Activated T-cell treated with anti-CD3 and anti-CD28 coated beads for 4 hours (primary cell): ENCODE data around the gene PROCR.
A peak's percentile ranks its signal among the peaks of the same experiment; 100 is the strongest.
"Not testable (repeated sequence)": the region's sequence is repeated elsewhere in the genome, so short reads cannot be mapped to it uniquely, and the experiment has no call there.

Experiments used
- DNase-seq: peaks from one replicate; pipeline ENCODE4 v3.0.0-alpha.2; 2020

Gene PROCR

DNA sequence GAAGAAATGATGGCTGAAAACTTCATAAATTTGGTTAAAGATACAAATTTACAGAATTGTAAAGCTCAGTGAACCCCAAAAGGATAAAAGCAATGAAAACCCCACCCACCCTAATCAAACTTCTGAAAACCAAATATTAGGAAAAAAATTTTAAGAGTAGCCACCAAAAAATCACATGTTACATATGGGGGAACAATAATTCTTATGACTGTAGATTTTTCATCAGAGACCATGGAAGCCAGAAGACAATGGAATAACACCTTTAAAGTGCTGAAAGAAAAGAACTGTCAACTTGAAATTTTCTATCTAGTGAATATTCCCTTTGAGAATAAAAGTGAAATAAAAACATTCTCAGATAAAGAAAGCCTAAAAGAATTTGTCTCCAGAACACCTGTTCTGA lies 24.4 kb downstream of the PROCR start:
- no peak for DNase-seq

DNA sequence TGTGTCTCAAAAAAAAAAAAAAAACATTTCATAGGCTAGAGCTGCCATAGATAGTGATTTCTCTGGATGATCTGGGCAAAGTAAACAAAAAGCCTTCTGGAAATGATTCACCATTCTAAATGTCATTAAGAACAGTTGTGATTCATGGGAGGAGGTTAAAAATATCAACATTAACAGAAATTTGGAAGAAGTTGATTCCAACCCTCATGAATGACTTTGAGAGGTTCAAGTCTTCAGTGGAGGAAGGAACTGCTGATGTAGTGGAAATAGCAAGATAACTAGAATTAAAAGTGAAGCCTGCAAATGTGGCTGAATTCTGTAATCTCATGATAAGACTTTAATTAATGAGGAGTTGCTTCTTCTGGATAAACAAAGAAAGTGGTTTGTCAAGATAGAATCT lies 27.9 kb downstream of the PROCR start:
- DNase-seq, result no peak

DNA sequence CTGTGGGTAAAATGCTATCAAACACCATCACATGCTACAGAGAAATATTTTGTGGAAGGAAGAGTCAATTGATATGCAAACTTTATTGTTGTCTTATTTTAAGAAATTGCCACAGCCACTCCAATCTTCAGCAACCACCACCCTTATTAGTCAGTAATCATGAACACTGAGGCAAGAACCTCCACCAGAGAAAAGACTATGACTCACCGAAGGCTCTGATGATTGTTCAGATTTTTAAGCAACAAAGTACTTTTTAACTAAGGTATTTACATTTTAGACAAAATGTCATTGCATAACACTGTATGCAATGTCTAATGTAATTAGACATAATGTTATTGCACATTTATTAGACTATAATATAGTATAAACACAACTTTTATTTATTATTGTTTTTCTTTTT lies 28.4 kb downstream of the PROCR start:
- DNase-seq, result no peak

DNA sequence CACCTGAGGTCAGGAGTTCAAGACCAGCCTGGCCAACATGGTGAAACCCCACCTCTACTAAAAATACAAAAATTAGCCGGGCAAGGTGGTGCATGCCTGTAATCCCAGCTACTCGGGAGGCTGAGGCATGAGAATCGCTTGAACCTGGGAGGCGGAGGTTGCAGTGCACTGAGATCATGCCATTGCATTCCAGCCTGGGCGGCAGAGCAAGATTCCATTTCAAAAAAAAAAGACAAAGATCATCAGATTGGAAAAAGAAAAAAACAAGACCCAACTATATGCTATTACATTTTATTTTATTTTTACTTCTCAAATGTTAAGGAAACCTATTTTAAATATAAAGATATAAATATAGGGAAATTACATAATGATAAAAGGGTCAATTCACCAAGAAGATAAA lies 29.6 kb downstream of the PROCR start:
- DNase-seq, result not testable (repeated sequence)

DNA sequence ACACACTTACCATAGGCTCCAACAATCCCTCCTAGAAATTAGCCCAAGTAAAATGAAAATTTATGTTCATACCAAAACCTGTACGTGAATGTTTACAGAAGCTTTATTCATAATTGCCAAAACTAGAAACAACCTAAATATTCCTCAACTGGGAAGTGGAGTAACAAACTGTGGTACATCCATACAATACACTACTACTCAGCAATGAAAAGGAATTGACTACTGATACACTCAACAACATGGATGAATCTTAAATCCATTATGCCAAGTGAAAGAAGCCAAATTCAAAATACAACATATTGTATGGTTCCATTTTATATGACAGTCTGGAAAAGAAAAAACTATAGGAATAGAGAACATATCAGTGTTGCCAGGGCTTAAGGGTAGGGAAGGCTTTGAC lies 34.9 kb downstream of the PROCR start:
- no peak for DNase-seq

DNA sequence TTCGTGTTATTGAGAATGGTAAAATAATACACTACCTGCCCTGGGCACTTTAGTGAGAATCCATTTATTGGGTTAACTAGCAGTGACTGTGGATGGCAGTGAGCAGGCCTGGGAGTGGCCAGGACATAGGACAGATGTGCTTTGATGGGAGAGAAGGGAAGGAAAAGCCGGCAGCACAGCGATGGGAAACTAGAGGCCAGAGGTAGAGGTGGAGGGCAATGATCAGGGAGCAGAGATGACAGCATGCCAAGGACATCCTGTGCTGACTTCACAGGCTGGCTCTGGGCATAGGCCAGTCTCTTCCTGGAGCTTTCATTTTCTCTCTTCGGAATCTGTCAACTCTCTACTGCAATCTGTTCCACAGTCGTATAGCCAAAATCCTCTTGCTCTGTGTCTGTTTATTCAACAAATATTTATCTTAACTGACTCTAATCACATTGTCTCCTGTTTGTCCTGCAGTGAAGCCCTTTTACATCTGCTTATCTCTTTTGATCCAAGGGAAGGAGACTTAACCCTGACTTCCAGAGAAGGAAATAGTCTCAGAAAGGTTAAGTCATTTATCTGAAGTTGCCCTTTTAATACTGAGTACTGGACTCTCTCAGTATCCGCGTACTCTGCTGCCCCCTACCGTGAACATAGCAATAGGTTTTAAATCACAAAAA lies 36.2 kb downstream of the PROCR start:
- DNase-seq, result peak; percentile 76

DNA sequence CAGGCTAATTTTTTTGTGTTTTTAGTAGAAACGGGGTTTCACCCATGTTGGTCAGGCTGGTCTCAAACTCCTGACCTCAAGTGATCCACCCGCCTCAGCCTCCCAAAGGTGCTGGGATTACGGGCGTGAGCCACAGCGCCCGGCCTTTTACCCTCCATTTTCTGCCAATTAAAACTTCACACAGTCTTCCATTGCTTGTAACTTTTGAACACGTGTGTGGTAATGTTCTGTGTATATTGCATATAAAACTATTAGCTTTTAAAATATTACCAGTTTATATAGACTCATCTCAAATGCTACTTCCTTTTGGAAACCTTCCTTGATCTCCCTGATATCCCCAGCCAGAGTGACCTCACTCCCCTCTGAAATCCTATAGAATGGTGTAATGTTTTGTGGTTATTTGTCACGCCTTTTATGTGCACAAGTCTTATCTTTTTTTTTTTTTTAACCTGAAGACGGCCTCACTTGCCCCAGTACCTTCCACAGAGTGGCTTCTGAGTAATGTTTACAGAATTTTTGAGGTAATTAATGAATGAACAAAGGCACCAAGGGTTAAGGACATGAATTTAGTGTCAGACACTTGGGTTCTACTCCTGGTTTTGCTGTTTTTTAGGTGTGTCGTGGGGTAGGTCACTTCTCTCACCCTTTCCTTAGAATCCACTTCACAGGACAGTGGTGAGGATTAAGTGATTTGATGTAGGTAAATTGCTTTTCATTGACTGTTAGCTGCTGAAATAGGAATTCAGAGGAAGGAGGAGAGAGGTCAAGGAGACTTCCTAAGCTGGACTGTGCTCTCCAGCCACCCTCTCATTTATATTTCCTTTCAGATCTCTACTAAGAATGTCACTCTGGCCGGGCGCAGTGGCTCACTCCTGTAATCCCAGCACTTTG lies 43.4 kb downstream of the PROCR start:
- no peak for DNase-seq

DNA sequence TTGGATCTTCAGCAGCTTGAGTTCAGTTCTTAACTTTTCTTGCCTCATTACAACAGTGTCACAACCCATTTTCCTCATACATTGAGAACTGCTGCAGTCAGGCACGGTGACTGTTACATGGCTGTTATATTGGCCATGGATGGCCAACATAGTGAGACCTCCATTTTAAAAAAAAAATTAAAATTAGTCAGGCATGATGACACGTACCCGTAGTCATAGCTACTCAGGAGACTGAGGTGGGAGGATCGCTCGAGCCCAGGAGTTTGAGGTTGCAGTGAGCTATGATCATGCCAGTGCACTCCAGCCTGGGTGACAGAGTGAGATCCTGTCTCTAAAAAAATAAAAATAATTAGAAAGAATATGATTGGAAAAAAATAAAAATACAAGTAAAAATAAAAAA lies 44.7 kb downstream of the PROCR start:
- DNase-seq, result no peak

DNA sequence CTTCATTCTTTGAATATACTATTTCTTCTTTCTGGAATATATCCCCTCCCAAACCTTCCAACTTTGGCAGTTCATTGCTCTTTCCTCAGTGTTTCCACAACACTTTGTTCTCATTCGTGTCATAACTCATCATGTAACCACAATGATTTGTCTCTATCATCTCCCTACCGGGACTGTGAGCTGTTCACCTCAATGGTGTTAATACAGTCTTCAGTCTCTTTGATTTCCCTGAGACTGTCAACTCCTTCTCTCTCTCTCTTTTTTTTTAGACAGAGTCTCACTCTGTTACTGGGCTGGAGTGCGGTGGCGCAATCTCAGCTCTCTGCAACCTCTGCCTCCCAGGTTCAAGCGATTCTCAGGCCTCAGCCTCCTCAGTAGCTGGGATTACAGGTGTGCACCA lies 52.1 kb downstream of the PROCR start:
- no peak for DNase-seq

DNA sequence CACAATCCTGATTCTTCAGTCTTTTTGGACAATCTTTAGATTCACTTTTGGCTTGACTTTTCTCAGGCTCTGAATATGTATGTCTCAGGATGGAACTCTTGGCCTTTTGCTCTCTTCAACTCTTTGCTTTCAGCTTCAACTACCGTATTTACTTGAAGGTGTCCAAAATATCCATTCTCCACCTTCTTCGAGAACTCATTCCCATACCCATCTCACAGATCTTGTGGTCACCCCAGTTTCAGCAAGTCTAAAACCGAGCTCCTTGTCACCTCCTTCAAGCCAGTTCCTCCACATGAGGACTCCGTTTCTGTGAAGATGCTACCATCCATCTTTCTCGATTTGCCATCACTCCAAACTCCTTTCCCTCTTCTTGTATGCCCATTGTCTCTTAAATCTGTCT lies 52.7 kb downstream of the PROCR start:
- no peak for DNase-seq

DNA sequence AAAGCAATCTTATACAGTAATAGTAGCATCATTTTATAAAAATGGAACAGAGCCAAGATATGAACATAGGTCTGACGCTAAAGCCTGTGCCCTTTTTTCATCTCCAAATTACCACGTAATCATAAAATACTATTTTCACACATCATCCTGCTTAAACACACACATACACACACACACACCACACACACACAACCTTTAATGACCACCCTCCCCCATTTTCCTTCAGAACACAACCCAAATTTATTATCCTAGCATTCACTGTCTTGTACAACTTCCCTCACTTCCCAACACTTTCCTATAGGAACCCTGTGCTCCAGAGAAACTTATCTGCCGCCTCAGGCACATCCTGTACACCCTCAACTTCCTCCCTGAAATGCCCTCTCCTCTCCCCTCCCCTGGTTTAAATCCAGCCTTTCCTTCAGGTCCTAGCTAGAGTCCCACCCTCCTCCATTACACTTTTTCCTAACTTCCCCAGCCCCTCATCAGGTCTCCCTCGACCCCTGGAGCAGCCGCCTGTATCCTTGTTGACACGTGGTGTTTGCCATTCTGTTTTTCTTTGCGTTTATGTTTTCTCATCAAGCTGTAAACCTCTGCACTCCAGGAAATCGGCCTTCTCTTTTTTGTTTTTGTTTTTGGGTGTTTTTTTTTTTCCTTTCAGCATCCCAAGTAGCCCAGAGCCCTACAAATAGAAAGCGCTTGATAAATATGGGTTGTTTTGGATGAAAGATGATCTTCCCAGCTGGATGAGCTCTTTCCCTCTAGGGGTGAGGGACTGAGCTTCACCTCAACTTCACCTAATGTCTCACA lies 53.6 kb downstream of the PROCR start:
- no peak for DNase-seq

DNA sequence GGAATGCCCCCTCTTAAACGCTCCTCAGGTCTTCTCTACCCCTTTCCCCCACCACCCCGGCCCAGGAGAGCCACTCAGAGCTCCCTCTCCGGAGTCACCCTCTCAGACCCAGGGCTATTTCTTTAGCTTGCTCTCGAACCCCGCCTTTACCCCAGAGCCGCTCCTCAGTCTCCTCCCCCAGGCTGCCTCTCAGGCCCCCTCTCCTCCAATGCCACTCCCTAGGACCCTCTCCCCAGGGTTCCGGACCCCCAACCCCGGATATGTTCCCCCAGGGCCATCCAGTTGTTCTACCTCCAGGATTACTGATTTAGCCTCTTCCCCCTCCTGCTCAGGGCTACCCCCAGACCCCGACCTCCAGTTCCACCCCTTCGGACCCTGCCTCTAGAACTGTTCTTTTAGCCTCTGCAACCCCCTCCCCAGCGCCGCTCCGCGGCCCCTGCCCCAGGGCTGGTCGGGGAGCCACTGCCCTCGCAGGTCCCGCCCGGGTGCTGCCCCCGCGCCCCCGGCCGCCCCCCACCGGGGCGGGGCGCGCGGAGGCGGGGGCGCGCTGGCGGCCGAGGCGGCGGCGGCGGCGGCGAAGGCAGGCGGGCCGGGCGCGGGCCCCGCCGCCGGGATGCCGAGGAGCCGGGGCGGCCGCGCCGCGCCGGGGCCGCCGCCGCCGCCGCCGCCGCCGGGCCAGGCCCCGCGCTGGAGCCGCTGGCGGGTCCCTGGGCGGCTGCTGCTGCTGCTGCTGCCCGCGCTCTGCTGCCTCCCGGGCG lies 54.4 kb downstream of the PROCR start, which contains the start of gene MMP24:
Gene MMP24 (plus strand): TSS at position 565 of the 758 bp plus-strand sequence. CDS start 49 bp downstream, at position 614.
- no peak for DNase-seq
